HG02623 (cell line): Measurements from ENCODE around the gene VPS18.
A peak's percentile ranks its signal among the peaks of the same experiment; 100 is the strongest.

Experiments
- ATAC-seq: cut with Tn5 transposase; IDR thresholded peaks from one replicate; pipeline ENCODE4 v1.9.1; 2021; ENCODE audit warnings: moderate library complexity; ENCODE audit not compliant: unreplicated experiment

VPS18 gene

DNA sequence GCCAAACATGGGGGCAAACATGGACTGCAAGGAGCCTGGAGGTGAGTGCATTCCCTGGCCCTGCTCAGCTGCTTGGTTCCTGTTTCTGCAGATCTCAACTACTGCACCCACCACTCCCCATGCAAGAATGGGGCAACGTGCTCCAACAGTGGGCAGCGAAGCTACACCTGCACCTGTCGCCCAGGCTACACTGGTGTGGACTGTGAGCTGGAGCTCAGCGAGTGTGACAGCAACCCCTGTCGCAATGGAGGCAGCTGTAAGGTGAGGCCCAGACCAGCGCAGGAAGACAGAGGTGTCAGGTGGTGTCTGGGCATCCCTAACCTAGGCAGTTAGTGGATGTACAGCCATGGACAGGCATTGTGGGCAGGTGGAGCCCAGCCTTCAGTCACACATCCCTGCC, 40.2 kb downstream of the VPS18 start:
- no peak for ATAC-seq

DNA sequence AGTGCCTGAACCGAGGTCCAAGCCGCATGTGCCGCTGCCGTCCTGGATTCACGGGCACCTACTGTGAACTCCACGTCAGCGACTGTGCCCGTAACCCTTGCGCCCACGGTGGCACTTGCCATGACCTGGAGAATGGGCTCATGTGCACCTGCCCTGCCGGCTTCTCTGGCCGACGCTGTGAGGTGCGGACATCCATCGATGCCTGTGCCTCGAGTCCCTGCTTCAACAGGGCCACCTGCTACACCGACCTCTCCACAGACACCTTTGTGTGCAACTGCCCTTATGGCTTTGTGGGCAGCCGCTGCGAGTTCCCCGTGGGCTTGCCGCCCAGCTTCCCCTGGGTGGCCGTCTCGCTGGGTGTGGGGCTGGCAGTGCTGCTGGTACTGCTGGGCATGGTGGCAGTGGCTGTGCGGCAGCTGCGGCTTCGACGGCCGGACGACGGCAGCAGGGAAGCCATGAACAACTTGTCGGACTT, 42.0 kb downstream of the VPS18 start:
- no peak for ATAC-seq

DNA sequence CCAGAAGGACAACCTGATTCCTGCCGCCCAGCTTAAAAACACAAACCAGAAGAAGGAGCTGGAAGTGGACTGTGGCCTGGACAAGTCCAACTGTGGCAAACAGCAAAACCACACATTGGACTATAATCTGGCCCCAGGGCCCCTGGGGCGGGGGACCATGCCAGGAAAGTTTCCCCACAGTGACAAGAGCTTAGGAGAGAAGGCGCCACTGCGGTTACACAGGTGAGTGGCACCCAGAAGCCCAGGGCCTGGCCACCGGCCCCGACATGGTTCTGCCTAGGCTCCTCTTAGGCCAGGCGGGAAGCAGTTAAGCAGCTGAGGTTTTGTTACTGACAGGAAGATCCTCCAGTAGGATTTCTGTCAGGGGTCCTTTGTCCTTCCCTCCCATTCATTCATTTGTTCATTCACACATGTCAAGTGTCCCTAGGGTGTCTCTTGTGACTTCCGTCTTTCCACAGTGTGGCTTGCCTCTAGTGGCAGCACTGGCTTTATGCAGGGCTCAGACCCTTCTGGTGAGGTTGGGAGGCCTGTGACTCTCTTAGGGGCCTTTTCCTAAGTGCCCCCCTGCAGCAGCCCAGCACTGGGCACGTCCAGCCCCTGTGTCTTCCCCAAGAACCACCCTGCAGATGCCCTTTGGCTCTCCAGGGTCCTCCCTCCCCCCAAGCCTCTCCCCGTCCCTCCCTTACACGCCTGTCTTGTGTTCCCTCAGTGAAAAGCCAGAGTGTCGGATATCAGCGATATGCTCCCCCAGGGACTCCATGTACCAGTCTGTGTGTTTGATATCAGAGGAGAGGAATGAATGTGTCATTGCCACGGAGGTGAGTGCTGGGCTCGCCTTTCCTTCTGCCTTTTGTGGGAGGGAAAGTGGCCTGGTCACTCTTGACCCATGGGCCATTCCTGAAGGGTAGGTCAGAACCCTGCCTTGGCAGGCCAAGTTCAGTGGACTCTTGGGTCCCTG, 42.7 kb downstream of the VPS18 start:
- ATAC-seq: no peak

DNA sequence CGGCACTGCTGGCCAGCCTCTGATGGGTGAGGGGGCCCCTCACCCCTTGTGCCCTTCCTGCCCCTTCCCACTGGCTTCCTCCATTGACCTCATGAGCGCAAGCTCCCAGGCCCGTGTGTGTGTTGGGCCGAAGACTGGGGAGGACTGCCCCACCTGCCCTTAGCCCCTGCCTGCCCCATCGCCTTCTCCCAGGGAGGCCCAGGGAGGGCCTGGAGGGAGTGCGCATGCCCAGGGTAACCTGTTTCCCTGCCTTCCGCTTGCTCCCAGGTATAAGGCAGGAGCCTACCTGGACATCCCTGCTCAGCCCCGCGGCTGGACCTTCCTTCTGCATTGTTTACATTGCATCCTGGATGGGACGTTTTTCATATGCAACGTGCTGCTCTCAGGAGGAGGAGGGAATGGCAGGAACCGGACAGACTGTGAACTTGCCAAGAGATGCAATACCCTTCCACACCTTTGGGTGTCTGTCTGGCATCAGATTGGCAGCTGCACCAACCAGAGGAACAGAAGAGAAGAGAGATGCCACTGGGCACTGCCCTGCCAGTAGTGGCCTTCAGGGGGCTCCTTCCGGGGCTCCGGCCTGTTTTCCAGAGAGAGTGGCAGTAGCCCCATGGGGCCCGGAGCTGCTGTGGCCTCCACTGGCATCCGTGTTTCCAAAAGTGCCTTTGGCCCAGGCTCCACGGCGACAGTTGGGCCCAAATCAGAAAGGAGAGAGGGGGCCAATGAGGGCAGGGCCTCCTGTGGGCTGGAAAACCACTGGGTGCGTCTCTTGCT, 43.7 kb downstream of the VPS18 start:
- ATAC-seq: no peak

DNA sequence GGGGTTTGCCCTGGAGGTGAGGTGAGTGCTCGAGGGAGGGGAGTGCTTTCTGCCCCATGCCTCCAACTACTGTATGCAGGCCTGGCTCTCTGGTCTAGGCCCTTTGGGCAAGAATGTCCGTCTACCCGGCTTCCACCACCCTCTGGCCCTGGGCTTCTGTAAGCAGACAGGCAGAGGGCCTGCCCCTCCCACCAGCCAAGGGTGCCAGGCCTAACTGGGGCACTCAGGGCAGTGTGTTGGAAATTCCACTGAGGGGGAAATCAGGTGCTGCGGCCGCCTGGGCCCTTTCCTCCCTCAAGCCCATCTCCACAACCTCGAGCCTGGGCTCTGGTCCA, 44.3 kb downstream of the VPS18 start:
- no peak for ATAC-seq

DNA sequence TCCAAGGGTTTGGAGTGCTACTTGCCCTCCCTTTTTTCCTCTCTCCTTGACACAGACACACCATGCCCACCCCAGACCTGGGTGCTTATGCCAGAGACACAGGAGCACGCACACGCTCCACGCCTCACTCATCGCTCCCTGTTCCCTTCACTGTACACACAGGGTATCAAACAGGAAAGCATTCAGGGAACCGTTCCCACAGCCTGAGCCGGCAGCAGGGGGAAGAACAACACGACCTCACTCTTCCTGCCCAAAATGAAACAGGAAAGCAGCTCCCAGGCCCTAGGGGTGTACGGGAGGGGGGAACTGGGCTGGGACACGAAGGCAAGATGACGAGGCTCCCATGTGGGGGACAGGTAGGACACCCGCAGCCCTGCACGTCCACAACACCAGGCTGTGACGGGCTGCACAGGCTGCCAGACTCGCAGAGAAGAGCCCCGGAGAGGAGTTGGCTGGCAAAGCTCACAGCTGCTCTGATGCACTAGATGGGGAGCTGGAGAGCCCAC, 46.1 kb downstream of the VPS18 start:
- ATAC-seq: no peak

DNA sequence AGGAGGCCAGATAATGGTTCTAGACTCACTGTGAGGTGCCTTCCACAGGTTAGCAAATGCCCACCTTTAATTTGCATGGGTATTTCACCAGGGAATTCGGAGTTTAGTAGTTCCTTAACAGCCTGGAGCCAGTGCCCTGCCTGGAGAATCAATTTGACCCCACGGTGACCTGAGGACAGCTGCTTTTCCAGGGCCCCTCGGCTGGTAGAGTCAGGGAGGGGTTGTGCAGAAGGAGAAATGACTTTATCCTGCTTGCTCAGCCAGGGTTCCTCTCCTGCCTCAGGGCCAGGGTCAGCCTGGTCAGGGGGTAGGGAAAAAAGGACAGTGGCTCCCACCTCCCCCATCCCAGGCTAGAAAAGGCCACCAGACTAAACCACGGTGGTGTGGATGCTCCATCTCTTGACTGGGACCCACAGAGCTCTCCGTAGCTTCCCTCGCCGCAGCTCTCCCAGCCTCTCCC, 46.8 kb downstream of the VPS18 start:
- ATAC-seq: no peak

DNA sequence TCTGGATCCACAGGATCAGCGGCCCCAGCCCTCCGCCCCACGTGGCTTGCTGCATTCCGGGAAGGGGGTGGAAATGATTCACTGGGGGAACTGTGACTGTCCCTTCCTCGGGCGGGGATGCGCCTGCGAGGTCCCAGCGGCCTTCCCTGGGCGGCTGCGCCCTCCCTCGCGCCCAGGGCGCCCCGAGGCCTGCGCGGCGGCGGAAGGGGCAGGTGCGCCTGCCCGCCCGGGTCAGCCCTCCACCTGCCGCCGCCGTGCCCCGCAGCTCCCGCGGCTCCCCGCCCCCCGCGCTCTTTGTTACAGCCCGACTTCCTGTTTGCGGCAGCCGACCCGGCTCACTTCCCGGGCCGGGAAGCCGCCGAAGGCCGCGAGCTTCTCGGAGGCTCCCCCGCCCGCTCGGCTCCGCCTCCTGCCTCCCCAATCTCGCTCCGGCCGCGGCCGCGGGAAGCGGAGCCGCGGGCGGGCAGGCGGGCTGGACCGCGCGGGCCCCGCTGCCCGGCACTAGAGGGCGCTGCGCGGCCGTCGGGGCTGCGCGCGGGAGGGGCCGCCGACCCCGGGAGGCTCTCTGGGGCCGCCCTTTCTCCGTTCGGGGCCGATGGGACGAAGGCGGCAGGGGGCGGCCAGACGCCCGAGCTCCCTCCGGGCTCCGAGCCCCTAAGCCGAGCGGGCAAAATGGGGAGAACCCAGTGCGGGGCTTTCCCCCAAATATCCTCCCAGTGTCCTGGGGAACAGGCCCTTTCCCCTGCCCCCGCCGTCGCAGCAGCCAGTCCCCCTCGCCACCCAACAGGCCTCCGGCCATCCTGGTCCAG, 47.5 kb downstream of the VPS18 start:
- ATAC-seq: peak; percentile 63

DNA sequence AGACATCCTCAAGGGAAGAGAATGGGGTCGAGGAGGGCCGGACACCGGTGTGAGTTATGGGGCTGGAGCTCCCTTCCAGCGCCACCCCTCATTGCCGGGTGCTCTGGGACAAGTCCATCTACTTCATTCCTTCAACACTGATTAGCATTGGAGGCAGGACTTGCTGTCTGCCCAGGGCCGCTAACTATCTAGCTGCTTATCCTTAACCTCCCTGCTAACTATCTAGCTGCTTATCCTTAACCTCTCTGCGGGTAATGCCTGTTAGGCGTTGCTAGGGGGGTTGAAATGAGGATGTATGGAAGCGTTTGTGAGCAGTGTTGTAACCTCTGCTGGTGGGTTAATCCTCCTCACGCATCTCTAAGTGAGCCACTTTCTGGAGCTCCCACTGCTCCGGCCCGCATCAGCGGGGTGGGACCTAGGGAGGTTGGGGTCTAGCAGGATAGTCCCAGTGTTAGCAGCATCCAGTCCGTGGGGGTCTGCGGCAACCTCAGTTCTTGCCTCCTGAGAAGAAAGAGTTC, 48.1 kb downstream of the VPS18 start:
- ATAC-seq: no peak

DNA sequence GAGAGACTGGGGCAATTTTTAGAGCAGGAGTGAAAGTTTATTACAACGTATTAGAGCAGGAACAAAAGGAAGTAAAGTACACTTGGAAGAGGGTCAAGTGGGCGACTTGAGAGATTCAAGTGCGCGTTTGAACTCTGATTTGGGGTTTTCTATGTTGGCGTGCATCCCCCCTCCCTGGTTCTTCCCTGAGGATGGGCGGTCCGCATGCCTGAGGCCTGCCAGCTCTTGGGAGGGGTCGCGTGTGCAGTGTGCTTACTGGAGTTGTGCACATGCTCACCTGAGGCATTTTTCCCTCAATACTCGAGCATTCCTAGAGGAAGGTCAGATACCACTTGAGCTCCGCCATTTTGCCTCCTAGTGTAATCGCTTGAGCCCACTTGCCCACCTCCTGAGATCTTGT, 48.6 kb downstream of the VPS18 start:
- no peak for ATAC-seq

DNA sequence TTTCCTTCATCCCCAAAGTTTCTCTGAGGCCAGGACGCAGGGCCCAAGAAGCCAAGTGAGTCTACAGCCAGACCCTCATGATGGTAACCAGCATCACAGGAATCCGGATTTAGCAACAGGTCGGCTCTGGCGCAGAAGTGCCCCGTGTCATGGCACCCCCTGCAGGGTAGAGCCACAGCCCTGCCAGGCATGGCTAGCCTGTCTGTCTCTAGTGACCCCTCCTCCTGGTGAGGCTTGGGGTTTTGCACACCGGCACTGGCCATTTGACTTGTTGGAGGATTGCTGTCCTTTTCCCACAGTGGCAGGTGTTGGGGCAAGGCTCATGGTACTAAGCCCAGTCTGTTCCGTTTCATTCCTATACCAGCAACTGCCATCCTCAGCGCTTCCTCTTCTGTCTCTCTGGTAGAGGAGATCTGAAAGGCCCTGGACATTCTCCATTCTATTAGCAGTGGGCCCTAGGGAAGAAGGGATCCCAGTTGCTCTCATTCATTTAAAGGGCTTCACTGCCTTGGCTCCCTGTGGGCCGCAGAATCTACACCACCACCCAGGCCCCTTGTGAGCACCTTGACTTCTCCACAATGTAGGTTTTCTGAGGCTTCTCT, 49.6 kb downstream of the VPS18 start:
- ATAC-seq: no peak

DNA sequence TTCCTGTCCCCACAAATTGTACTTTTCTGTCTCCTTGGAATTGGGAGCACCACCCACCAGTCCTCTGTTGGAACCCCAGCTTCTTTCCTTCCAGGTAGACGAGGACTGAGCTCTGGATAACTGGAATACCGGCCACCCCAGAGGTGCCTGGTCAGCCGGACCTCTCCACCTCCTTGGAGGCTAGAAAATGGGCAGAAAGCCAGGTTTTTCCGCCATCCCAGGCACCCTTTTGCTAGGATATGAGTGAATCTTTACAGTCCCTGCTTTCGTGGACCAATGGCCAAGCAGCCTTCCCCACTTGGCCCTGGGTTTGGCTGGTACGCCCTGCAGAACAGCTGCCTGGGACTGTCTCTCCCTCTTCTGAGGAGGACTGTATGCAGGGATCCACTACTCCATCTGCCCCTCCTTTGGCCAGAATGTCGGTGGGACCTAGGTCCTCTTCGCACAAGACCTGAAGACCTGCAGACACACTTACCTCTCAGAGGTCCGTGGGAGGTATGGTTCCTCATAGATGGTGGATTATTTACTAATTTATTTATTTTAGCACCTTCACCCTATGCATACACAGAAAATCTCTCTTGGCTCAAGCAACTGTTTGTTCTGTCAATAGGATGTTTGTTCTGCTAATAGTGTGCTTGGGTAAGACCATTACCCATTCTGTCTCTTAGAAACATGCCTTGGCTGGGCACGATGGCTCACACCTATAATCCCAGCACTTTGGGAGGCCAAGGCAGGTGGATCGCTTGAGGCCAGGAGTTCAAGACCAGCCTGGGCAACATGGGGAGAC, 50.5 kb downstream of the VPS18 start:
- ATAC-seq: no peak

DNA sequence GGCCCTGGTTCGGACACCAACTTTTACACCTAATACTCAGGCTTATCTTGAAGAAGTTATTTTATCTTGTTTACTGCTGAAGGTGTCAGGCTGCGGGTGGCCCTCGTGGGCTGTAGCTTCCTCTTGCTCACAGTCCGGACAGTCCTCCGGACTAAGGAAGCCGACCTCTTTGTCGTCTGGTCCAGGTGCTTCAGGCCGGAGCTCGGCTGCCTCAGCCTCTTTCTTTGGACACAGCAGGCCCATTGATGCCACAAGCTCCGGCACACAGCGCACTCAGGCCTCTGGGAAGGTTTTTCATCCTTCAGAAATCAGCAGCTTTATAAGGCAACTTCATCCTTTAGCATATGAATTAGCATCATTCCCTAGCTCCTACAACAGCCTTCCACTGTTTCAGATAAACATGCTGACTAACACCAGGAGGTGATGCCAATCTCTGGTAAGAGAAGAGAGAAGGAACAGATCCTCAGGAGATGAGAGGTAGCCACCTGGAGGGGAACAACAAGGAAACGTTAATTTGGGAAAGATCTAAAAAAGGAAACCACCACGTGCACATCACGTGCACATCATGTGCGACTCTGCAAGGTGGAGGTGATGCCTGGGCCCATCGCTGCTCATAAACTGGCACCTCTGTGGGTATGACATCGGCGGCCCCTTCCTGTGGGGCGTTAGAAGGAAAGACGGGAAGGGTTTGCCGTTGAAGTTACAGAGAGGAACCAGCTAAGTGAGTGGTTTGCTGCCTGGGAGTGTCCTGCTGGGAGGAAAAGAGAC, 54.6 kb downstream of the VPS18 start:
- no peak for ATAC-seq

DNA sequence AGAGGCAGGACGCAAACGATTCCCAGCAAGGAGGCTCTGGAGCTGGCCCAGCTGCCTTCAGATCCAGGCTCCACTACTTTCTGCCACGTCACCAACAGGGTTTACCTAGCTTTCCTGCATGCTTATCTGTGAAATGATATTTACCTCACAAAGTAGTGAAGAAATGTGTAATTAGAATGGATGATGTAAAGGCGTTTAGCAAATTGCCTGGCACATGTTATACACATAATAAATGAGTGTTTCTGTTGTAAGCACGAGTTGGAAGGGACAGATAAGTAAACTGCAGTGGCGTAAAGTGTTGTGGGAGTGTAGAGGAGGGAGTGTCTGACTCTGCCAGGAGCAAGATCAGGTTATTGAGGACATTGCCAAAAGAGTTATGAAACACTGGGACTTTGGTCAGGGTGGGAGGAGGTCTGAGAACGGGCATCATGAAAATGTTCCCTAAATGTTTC, 55.5 kb downstream of the VPS18 start:
- ATAC-seq: no peak

DNA sequence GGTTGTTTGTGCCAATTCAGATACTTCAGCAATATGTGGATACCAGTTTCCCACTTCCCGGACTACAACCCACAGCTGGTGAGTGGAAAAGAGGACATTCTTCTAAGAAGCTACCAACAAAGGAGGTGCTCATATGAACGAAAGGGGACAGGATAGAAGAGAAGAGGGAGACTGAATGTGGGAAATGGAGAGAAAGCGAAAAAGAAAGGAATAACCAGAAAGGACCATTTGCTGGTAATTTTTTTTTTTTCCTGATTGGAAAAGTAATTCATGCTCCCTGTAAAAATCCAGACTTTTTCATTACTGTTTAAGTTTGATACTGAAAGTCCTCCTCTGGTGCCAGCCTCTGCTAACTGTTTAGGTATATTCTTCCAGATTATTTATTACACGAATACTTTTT, 57.5 kb downstream of the VPS18 start:
- ATAC-seq: no peak

DNA sequence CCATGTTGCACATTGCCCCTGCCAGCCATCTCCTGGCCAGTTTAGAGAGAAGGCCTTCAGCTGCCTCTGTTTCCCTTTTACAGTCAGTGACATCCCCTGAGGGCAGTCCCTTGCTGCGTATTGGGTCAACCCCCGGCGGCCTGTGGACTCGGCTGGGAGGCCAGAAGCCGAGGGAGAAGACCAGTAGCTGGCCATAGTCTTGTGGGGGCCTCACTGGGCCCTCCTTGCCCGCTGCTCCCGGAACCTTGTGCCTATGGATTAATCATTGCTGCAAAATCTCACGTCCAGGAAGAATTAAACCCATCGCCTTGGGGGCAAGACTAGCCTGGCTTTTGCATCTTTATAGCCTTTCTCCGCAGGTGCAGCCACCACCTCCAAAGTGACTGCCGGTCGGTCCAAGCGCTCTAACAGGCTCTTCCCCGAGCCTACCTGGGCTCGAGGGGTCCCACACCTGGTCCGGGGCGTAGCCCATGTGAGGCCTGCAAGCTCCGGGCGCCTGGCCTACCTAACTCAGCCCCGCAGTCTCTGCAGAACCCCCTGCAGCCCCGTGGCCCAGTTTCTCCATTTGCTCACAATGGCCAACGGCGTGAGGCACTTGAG, 58.2 kb downstream of the VPS18 start:
- ATAC-seq: no peak

DNA sequence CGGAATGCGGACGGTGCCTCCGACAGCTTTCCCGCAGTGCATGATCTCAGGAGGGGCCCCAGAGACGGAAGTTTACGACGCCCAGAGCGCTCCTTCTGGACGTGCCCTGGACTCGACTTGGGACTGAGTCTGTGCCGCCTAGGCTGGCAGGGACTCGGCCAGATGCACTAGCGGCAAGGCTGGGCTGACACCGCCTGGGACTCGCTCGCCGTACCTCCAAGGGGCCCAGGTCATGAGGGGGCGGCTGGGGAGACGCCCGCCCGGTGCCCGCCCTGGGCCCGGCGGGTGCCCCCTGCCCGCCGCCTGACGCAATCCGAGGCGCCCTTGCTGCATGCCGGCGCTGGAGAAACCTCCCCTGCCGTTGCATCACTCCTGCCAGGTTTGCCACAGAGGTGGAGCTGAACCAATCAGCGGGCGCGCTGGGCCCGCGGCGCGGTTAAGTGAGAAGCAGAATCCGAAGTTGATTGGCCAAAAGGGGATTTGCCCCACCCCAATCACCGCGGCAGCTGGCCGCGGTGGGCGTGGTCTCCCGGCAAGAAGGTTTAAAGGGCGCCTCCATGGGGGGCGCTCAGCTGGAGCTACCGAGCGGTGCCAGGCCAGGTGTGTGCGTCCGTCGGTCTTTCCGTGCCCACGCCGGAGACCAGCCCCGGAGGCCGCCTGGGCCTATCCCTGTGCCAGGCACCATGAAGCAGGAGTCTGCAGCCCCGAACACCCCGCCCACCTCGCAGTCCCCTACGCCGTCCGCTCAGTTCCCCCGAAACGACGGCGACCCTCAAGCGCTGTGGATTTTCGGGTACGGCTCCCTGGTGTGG, 58.9 kb downstream of the VPS18 start, which contains the start of gene CHAC1:
Gene CHAC1, plus strand, starts transcription at position 571 of the 812 bp plus-strand sequence. Its CDS starts 113 bp downstream, at position 684.
- ATAC-seq: peak; percentile 95
